ENCODE results near the gene CTDSPL2.
A peak's percentile ranks its signal among the peaks of the same experiment; 100 is the strongest.
"Not testable (repeated sequence)": the region's sequence is repeated elsewhere in the genome, so short reads cannot be mapped to it uniquely, and the experiment has no call there.

Gene CTDSPL2

DNA sequence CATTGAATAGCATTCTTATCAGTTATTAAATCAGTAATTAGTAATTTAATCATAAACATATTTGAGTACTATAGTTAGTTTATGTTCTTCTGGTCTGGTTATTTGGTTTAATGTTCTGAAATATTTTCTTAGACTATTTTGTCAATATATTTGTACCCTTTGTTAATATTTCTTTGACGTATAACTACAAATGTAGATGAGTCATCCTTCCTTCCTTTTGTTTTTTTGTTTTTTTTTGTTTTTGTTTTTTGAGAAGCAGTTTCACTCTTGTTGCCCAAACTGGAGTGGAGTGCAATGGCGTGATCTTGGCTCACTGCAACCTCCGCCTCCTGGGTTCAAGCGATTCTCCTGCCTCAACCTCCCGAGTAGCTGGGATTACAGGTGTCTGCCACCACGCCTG is 92.1 kb downstream of the CTDSPL2 start:
- Mint-ChIP-seq H3K36me3 (ENCODE audit: low read depth) (peaks cover 13% of the 10 kb centered on the region), H3K27ac (no peak overlapping the region), H3K4me3 (no peak overlapping the region)

DNA sequence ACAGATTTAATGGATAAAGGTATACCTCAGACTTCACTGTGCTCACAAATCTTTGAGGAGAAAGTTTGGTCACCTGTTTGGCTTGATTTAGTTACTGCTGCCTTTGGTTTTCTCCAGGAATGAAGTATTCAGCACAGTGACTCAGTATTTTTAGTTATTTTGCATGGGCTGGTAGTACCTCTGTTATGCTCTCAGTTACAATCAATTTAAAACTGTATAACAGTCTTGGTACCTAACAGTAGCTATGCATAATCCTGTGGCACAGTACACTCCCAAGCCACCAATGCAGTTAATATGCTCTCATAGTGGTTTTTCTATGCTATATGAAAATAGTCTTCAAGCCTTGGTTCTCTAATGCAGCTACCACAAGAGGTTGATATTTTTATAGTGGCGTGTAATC is 97.6 kb downstream of the CTDSPL2 start:
- H3K27me3 Mint-ChIP-seq (ENCODE audit: low read depth) = no peaks in the 10 kb centered on the region
- peaks cover 20% of the 10 kb centered on the region for H3K36me3 Mint-ChIP-seq (ENCODE audit: low read depth)
- no peak overlapping the region for H3K4me3 Mint-ChIP-seq
- H3K27ac Mint-ChIP-seq = no peak overlapping the region
- H3K4me1 Mint-ChIP-seq (ENCODE audit: low read depth) = peaks cover 2% of the 10 kb centered on the region
- no peaks in the 10 kb centered on the region for H3K9me3 Mint-ChIP-seq

More for the DNA sequence above, 92.1 kb downstream of the CTDSPL2 start:
- Mint-ChIP-seq H3K4me1 (ENCODE audit: low read depth) (peaks cover 2% of the 10 kb centered on the region), H3K27me3 (ENCODE audit: low read depth) (no peaks in the 10 kb centered on the region), H3K9me3 (no peaks in the 10 kb centered on the region)

DNA sequence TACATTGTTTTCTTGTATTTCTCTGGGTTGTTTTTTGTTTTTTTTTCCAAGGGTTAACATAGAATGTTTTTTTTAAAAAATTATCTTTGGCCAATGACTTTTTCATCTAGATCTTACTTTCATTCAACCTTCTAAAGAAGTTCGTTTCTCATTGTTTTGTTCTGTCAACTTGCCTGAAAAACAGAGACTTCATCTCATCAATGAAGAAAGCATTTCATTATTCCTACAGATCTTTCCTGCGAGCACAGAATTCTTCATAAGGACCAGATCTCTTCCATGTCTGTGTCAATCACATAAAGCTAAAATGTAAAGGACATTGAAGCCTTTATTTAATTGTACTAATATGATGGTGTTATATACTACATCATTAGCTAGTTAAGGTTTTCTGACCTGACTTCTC is 99.8 kb downstream of the CTDSPL2 start:
- Mint-ChIP-seq H3K36me3 (ENCODE audit: low read depth) (peaks cover 20% of the 10 kb centered on the region), H3K4me3 (no peak overlapping the region), H3K4me1 (ENCODE audit: low read depth) (peaks cover 2% of the 10 kb centered on the region), H3K27me3 (ENCODE audit: low read depth) (no peaks in the 10 kb centered on the region), H3K27ac (no peak overlapping the region), H3K9me3 (no peaks in the 10 kb centered on the region)

DNA sequence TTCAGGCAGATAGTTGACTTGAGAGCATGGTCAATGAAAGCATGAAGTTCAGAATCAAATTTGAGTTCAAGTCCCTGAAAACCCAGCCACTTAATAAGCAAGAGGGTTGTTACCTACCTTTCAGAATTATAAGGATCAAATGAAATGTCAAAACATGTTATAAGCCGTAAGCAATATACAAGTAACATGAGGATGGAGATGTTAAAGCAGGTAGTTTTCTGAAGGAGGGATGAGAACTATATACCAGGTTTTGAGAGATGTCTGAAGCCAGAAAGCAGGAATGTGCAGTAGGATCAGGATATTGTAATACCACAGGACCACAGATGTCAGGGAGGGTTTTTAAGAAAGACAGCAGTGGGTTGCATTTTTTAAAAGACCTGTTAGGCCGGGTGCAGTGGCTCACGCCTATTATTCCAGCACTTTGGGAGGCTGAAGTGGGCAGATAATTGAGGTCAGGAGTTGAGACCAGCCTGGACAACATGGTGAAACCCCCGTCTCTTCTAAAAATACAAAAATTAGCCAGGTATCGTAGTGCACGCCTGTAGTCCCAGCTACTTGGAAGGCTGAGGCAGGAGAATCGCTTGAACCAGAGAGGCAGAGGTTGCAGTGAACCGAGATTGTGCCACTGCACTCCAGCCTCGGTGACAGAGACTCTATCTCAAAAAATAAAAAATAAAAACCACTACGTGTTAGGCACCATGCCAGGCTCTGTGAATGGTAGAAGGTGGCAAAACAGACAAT is 102.6 kb downstream of the CTDSPL2 start:
- Mint-ChIP-seq H3K4me3 (no peak overlapping the region), H3K27me3 (ENCODE audit: low read depth) (no peaks in the 10 kb centered on the region), H3K9me3 (no peaks in the 10 kb centered on the region), H3K4me1 (ENCODE audit: low read depth) (peaks cover 6% of the 10 kb centered on the region), H3K36me3 (ENCODE audit: low read depth) (peaks cover 16% of the 10 kb centered on the region), H3K27ac (no peak overlapping the region)

DNA sequence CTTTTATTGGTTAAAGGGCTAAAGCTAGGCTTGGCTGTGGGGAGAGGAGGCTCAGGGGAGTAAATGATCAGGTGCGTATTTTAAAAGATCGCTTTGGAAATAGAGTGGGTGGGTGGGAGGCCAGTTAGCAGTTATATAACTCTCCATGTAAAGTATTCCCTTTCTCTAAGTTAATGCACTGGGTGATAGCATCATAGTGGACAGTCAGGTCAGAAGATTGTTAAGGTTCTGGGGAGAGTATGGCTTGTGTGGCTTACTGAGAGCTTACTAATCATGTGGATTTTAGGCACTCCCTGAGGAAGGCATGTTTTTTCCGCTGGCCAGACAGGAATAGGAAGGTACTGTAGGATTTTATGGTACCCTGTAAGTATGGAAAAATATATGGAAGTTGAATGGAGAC is 103.2 kb downstream of the CTDSPL2 start:
- H3K36me3 Mint-ChIP-seq (ENCODE audit: low read depth) = peaks cover 18% of the 10 kb centered on the region
- peaks cover 8% of the 10 kb centered on the region for H3K4me1 Mint-ChIP-seq (ENCODE audit: low read depth)
- H3K27ac Mint-ChIP-seq = no peak overlapping the region
- no peak overlapping the region for H3K4me3 Mint-ChIP-seq
- no peaks in the 10 kb centered on the region for H3K9me3 Mint-ChIP-seq
- H3K27me3 Mint-ChIP-seq (ENCODE audit: low read depth) = no peaks in the 10 kb centered on the region

DNA sequence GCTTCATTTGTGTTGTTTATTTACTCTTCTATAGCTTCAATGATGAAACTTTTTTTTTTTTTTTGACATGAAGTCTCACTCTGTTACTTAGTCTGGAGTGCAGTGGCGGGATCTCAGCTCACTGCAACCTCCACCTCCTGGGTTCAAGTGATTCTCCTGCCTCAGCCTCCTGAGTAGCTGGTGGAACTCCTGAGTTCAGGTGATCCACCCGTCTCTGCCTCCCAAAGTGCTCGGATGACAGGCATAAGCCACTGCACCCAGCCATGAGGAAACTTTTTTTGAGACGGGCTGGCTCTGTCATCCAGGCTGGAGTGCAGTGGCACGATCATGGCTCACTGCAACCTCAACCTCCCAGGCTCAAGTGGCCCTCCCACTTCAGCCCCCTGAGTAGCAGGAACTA is 104.8 kb downstream of the CTDSPL2 start:
- peaks cover 13% of the 10 kb centered on the region for H3K4me1 Mint-ChIP-seq (ENCODE audit: low read depth)
- not testable (repeated sequence) for H3K9me3 Mint-ChIP-seq; H3K27ac Mint-ChIP-seq; H3K4me3 Mint-ChIP-seq; H3K27me3 Mint-ChIP-seq (ENCODE audit: low read depth)
- peaks cover 12% of the 10 kb centered on the region for H3K36me3 Mint-ChIP-seq (ENCODE audit: low read depth)

DNA sequence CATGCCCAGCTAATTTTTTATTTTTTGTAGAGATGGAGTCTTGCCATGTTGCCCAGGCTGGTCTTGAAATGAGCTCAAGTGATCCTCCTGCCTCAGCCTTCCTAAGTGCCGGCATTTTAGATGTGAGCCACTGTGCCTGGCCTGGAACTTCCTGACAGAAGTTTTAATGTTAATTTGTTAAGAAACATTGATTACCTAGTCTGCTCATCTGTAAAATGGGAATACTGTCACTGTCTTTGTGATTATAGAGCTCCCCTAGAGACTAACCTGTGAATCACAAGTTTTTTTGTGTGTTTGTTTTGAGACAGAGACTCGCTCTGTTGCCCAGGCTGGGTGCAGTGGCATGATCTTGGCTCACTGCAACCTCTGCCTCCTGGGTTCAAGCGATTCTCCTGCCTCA is 105.3 kb downstream of the CTDSPL2 start:
- Mint-ChIP-seq H3K27ac (no peak overlapping the region), H3K27me3 (ENCODE audit: low read depth) (no peaks in the 10 kb centered on the region), H3K4me3 (no peak overlapping the region), H3K4me1 (ENCODE audit: low read depth) (peaks cover 13% of the 10 kb centered on the region), H3K9me3 (no peaks in the 10 kb centered on the region), H3K36me3 (ENCODE audit: low read depth) (peaks cover 10% of the 10 kb centered on the region)

DNA sequence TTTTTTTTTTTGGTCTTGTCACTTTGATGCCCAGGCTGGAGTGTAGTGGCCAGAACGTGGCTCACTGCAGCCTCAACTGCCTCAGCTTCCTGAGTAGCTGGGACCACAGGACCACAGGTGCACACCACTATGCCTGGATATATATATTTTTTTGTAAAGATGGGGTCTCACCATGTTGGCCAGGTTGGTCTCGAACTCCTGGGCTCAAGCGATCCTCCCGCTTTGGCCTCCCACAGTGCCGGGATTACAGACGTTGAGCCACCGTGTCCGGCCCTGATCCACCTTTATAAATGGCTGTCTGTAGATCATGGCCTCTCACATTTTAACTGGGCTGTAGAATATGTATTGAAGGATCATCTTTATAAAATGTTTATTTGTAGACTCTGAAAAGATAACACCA is 107.7 kb downstream of the CTDSPL2 start:
- Mint-ChIP-seq H3K4me1 (ENCODE audit: low read depth) (peaks cover 20% of the 10 kb centered on the region), H3K27me3 (ENCODE audit: low read depth) (no peaks in the 10 kb centered on the region), H3K4me3 (peak overlapping the region; percentile 70), H3K27ac (peak overlapping the region; percentile 35), H3K36me3 (ENCODE audit: low read depth) (peaks cover 16% of the 10 kb centered on the region), H3K9me3 (no peaks in the 10 kb centered on the region)

DNA sequence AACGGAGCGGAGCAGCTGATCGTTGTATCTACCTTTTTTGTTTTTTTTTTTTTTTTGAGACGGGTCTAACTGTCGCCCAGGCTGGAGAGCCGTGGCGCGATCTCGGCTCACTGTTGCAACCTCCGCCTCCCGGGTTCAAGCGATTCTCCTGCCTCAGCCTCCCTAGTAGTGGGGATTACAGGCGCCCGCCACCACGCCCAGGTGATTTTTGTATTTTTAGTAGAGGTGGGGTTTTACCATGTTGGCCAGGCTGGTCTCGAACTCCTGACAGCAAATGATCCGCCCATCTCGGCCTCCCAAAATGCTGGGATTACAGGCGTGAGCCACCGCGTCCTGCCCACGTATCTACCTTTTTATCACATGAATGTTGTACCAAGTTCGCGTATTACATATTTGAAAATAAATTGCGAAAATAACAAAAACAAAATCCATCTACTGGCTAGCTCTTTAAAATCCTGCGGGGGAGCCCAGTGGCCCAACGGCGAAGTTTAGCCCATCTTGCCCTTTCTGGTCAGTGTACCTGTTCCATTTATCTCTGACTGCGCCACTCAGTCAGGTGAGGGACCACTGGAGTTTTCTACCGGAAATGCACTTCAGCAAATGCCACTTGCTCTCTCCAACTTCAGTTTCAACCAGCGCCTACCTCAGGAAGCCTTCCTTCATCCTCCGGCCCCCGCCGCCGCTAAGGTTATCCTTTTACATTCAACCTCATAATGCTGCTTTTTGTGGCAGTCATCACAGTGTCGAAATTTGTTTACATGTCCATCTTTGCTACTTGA is 108.3 kb downstream of the CTDSPL2 start:
- Mint-ChIP-seq H3K36me3 (ENCODE audit: low read depth) (peaks cover 20% of the 10 kb centered on the region), H3K4me1 (ENCODE audit: low read depth) (peaks cover 23% of the 10 kb centered on the region), H3K27me3 (ENCODE audit: low read depth) (no peaks in the 10 kb centered on the region), H3K9me3 (no peaks in the 10 kb centered on the region), H3K27ac (peak overlapping the region; percentile 89), H3K4me3 (peak overlapping the region; percentile 87)

DNA sequence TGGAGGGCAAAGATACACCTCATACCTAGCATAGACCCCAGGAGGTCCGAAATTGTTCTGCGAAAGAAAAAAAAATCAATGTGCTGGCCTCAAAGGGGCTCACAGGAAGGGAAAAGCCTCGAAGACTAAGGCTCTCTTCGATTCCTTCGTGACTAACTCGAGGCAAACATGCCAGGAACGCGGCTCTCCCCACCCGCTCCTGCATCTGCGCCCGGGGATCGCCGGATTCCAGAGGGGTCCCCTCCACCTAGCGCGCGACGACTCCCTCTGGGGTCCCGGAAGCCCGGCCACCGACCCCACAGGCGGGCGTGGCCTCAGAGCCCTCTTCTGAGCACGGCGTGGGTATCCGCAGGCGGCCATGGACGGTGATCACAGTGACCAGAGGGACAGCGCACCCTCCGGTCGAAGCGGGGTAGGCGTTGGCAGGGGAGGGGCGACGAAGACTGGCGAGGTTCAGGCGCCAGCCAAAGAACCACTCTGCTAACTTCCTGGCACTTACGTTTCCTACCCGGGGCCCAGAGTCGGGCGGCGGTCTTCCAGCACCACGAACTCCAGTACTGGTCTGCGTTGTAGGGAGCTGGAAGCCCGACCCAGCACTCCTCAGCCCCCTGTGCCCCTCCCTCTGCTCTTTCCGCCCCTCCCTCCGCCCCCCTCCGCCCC is 109.0 kb downstream of the CTDSPL2 start:
- Mint-ChIP-seq H3K4me3 (peak overlapping the region; percentile 87), H3K27me3 (ENCODE audit: low read depth) (no peaks in the 10 kb centered on the region), H3K27ac (peak overlapping the region; percentile 89), H3K36me3 (ENCODE audit: low read depth) (peaks cover 24% of the 10 kb centered on the region), H3K9me3 (no peaks in the 10 kb centered on the region), H3K4me1 (ENCODE audit: low read depth) (peaks cover 29% of the 10 kb centered on the region)

DNA sequence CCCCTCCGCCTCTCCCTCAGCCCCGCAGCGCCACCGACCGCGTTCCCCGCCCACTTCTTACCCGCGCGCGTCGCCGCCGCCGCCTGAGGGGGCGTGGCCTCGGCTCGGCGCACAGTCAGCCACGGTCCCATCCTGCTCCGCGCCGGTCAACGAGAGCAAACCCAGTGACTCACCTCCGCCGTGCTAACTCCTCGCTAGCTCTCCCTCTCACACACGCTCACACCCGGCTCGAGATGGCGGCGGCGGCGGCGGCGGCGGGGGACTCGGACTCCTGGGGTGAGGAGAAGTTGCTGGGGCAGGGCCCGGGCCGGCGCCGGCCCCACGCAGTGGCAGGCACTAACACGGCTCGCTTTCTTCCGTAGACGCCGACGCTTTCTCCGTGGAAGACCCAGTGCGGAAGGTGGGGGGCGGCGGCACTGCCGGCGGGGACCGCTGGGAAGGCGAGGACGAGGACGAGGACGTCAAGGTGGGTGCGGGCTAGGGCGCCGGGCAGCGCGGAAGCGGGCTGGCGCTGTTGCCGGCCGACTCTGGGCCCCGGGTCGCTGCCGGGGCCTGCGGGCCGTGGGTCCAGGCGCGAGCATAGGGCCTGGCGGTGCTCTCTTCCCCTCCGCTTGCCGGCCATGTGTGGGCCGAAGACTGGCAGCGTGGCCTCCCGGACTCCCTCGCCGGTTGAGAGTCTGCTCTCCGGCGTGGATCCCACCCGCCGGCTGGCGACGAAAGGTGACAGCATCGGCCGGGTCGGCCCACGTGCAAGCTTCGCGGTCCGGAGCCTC is 109.7 kb downstream of the CTDSPL2 start, which contains the start of gene EIF3J:
Gene EIF3J, plus strand, starts transcription at position 186 of the 773 bp plus-strand sequence. Its CDS starts 48 bp downstream, at position 234.
- Mint-ChIP-seq H3K4me3 (peak within 1 kb of the TSS; percentile 87), H3K27me3 (ENCODE audit: low read depth) (no peaks in the 10 kb centered on the region), H3K9me3 (no peaks in the 10 kb centered on the region), H3K27ac (peak within 1 kb of the TSS; percentile 91), H3K36me3 (ENCODE audit: low read depth) (peaks cover 29% of the 10 kb centered on the region), H3K4me1 (ENCODE audit: low read depth) (peaks cover 36% of the 10 kb centered on the region)

DNA sequence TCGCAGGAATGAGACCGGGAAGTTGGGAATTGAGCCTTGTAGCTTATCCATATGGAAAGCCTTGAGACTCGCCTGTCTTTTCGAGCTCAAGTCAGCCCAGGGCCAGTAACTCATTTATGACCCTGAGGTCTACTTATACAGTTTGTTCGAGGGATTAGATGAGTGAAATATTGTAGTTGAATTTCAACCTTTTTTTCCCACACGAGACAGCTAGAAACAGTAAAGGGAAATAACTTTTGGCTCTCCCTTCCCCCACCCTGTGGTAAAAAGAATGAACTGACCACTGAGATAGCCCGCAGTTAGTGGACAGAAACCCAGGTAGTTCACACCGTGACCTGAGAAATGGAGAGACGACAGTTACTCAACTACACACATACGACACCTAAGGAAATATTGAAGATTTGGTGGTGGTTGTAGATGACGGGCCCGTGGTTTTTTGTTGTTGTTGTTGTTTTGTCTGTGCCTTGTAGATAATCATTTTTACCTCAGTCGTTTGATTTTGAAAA is 110.4 kb downstream of the CTDSPL2 start:
- Mint-ChIP-seq H3K4me1 (ENCODE audit: low read depth) (peaks cover 39% of the 10 kb centered on the region), H3K4me3 (peak overlapping the region; percentile 87), H3K36me3 (ENCODE audit: low read depth) (peaks cover 33% of the 10 kb centered on the region), H3K27ac (peak overlapping the region; percentile 91), H3K27me3 (ENCODE audit: low read depth) (no peaks in the 10 kb centered on the region), H3K9me3 (no peaks in the 10 kb centered on the region)

DNA sequence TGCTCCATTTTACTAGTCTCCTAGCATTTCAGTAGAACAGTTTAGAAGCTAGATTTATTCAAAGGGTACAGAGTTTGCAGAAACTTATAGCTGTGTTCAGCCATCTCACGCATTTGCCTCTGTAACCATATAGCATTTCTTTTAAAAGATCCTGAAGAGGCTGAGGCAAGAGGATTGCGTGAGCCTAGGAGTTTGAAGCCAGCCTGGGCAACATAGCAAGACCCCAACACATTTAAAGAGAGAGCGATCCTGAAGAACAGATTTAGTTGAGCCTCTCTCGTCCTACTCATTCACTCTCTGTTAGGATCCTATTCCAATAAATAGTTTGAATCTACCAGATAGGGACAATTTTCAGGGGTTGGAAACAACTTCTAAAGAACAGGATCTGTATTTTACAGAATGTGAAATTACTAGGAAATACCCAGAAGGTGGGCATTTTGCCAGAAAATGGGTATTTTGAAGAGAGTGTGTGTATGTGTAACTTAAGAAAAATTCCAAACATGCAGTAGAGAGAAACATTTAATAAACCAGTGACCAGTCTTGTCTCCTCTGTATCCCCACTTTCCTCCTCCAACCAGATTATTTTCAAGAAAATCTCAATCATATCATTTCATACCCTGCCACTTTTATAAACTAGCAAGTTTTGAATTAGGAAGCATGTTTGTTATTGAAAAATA is 114.0 kb downstream of the CTDSPL2 start:
- H3K36me3 Mint-ChIP-seq (ENCODE audit: low read depth) = peaks cover 39% of the 10 kb centered on the region
- no peaks in the 10 kb centered on the region for H3K9me3 Mint-ChIP-seq
- no peak overlapping the region for H3K4me3 Mint-ChIP-seq
- no peaks in the 10 kb centered on the region for H3K27me3 Mint-ChIP-seq (ENCODE audit: low read depth)
- H3K4me1 Mint-ChIP-seq (ENCODE audit: low read depth) = peaks cover 45% of the 10 kb centered on the region
- no peak overlapping the region for H3K27ac Mint-ChIP-seq

Data from T-helper 1 cell treated with Interleukin-12 subunit alpha and Interleukin-12 subunit beta and Interleukin-4 antibody, amounts not matched to agents 30 μg/mL and 1 μg/mL, for 36 hours (primary cell).